Endodermal cell (in vitro differentiated cells): ENCODE results near the gene GLT6D1. TPM values are rescaled to one million over a fixed set of nuclear protein-coding genes. Genes with fewer than 3 reads are reported as not detected.

Experiments used
- DNase-seq: peaks from one replicate; pipeline ENCODE4 v3.0.0-alpha.2; 2017
- H3K27ac ChIP-seq: 2 replicates; pipeline ENCODE4 v1.5.1; 2013; ENCODE audit warnings: mild to moderate bottlenecking, low read depth, low read length, moderate library complexity
- H3K27me3 ChIP-seq: 2 replicates; pipeline ENCODE4 v1.6.1; 2013; ENCODE audit warnings: mild to moderate bottlenecking, low read length, moderate library complexity; ENCODE audit not compliant: insufficient read depth, control insufficient read depth, poor library complexity, severe bottlenecking
- H3K36me3 ChIP-seq: 2 replicates; pipeline ENCODE4 v1.7.0; 2013; ENCODE audit warnings: mild to moderate bottlenecking, low read length, moderate library complexity; ENCODE audit not compliant: control insufficient read depth, insufficient read depth
- H3K4me1 ChIP-seq: one replicate; pipeline ENCODE4 v1.7.0; 2013; ENCODE audit warnings: low read length; ENCODE audit not compliant: control insufficient read depth, insufficient read depth
- H3K4me3 ChIP-seq: 2 replicates; pipeline ENCODE4 v1.5.1; 2013; ENCODE audit warnings: mild to moderate bottlenecking, low read length, moderate library complexity
- H3K9ac ChIP-seq: 2 replicates; pipeline ENCODE4 v1.6.1; 2013; ENCODE audit warnings: mild to moderate bottlenecking, low read length, moderate library complexity; ENCODE audit not compliant: poor library complexity, severe bottlenecking; ENCODE audit errors: extremely low read depth
- H3K9me3 ChIP-seq: 2 replicates; pipeline ENCODE4 v1.6.1; 2013; ENCODE audit warnings: mild to moderate bottlenecking, low read length, moderate library complexity; ENCODE audit not compliant: control insufficient read depth
- H3K27ac Mint-ChIP-seq: 2 replicates; pipeline ENCODE4 v1.8.0; 2020; ENCODE audit warnings: mixed read lengths
- H3K27me3 Mint-ChIP-seq: 2 replicates; pipeline ENCODE4 v1.8.0; 2021; ENCODE audit warnings: mild to moderate bottlenecking, mixed read lengths; ENCODE audit not compliant: insufficient read depth
- H3K36me3 Mint-ChIP-seq: 2 replicates; pipeline ENCODE4 v1.8.0; 2020; ENCODE audit warnings: low read depth, mixed read lengths
- H3K4me1 Mint-ChIP-seq: 2 replicates; pipeline ENCODE4 v1.8.0; 2020; ENCODE audit warnings: mixed read lengths
- H3K4me3 Mint-ChIP-seq: 2 replicates; pipeline ENCODE4 v1.8.0; 2020; ENCODE audit warnings: mild to moderate bottlenecking, moderate library complexity, mixed read lengths
- H3K9me3 Mint-ChIP-seq: 2 replicates; pipeline ENCODE4 v1.8.0; 2020; ENCODE audit warnings: mild to moderate bottlenecking, mixed read lengths
- WGBS, 2 experiments: methylation state at CpG; one replicate each; pipeline versions ENCODE4 v1.1.5 to v1.1.7; 2013; ENCODE audit warnings: missing lambda C conversion rate in 2 of 2, mixed read lengths in 1 of 2; ENCODE audit not compliant: insufficient coverage in 1 of 2, insufficient read length in 1 of 2; 5-methylcytosine and 5-hydroxymethylcytosine counted together
- total RNA-seq, 2 donors: library from RNA; stranded (reverse); fragmentation: NEBNext Ultra II Directional in 1 of 2; extraction: Animal tissue kit (Norgen Biotek cat#: 25700) in 1 of 2; gene quantifications; 2 replicates in 1 of 2; 3 replicates in 1 of 2; pipeline ENCODE4 v1.2.1, GENCODE V29; 2021
- TF ChIP-seq, protein P1 (sequence below): fragments of 200-600 bp; sonication (generic); conservative IDR thresholded peaks from 2 replicates; pipeline ENCODE4 v1.5.0; 2021; ENCODE audit warnings: antibody characterized with exemption, mild to moderate bottlenecking

The GLT6D1 gene
- total RNA-seq, 2 donors from 2014 or later = 0.60 TPM; not detected in 1

DNA sequence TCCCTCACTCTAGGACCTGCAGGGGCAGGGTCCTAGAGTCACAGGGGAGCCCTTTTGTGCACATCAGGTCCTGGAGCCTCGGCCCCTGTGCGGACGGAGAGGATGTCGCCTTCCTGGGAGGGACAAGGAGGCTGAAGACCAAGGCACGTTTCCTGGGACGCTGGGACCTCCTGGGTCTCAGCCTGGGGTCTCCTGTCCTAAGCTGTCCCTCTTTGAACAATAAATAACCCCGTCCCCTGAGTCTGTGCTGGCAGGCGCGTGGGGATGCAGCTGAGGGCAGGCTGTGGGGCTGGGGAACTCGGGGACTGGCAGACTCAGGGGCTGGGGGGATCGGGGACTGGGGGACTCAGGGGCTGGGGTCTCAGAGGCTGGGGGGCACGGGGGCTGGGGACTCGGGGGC, 46.7 kb downstream of the GLT6D1 start:
- Mint-ChIP-seq H3K4me1 (no peaks in the 10 kb centered on the region), H3K9me3 (peaks cover 23% of the 10 kb centered on the region), H3K36me3 (no peaks in the 10 kb centered on the region), H3K4me3 (no peak overlapping the region), H3K27ac (no peak overlapping the region), H3K27me3 (no peaks in the 10 kb centered on the region)
- Histone ChIP-seq H3K9me3 (peaks cover 4% of the 10 kb centered on the region), H3K27me3 (no peaks in the 10 kb centered on the region), H3K9ac (no peak overlapping the region), H3K36me3 (no peaks in the 10 kb centered on the region), H3K27ac (no peak overlapping the region), H3K4me3 (no peak overlapping the region), H3K4me1 (no peaks in the 10 kb centered on the region)
- TF ChIP-seq, protein P1, sequence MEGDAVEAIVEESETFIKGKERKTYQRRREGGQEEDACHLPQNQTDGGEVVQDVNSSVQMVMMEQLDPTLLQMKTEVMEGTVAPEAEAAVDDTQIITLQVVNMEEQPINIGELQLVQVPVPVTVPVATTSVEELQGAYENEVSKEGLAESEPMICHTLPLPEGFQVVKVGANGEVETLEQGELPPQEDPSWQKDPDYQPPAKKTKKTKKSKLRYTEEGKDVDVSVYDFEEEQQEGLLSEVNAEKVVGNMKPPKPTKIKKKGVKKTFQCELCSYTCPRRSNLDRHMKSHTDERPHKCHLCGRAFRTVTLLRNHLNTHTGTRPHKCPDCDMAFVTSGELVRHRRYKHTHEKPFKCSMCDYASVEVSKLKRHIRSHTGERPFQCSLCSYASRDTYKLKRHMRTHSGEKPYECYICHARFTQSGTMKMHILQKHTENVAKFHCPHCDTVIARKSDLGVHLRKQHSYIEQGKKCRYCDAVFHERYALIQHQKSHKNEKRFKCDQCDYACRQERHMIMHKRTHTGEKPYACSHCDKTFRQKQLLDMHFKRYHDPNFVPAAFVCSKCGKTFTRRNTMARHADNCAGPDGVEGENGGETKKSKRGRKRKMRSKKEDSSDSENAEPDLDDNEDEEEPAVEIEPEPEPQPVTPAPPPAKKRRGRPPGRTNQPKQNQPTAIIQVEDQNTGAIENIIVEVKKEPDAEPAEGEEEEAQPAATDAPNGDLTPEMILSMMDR = no peak
- no peak for DNase-seq
- WGBS, 2 experiments = 85 to 93% methylated on average over 6 to 10 of the region's 13 CpGs

GRCh38 chr9:135592331-135592590, 47.1 kb downstream of the GLT6D1 start:
- Histone ChIP-seq H3K36me3 (no peaks in the 10 kb centered on the region), H3K9ac (no peak overlapping the region), H3K27ac (no peak overlapping the region), H3K4me1 (no peaks in the 10 kb centered on the region), H3K27me3 (no peaks in the 10 kb centered on the region), H3K9me3 (peaks cover 4% of the 10 kb centered on the region), H3K4me3 (no peak overlapping the region)
- Mint-ChIP-seq H3K4me3 (no peak overlapping the region), H3K27ac (no peak overlapping the region), H3K4me1 (no peaks in the 10 kb centered on the region), H3K9me3 (peaks cover 23% of the 10 kb centered on the region), H3K27me3 (no peaks in the 10 kb centered on the region), H3K36me3 (no peaks in the 10 kb centered on the region)
- WGBS, 2 experiments = 88% methylated on average over 5 of the region's 5 CpGs; no CpG with 5 or more reads in 1 of the 2 experiments
- DNase-seq = no peak
- TF ChIP-seq, protein P1 = no peak

DNA sequence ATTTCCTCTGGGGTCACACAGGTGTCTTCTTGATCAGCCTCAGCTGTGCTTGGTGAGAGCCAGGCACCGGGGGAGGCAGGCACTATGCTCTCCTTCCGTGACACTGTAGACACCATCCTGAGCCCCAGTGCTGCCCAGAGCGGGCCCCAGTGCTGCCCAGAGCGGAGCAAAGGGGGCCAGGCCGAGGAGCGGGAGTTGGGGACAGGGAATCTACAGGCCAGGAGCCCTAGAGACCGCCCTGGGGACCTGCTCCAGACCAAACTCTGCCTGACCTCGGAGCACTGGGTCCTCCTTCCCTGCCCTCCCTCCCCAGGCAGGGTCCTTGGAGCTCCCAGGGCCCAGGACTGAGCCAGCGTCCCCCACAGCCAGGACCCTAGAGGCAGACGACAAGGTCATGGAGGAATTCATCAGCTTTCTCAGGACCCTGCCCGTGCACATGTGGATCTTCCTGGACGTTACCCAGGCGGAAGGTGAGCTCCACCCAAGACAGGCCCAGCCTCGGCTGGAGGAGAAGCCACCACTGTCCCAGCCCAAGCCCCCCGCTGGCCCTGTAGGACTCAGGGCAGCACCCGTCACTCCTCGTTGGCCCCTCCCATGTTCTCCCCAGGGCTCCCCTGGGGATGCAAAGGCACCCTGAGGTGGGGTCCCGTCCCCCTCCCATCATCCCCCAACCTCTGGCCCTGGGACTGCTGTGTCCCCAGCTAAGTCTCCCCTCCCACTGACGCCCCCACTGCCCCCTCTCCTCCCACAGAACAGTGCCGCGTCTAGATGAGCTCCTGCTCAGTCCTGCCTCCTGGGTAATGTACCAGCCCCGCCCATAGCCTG, 47.6 kb downstream of the GLT6D1 start:
- Histone ChIP-seq H3K9me3 (peaks cover 4% of the 10 kb centered on the region), H3K4me3 (no peak overlapping the region), H3K4me1 (no peaks in the 10 kb centered on the region), H3K27me3 (no peaks in the 10 kb centered on the region), H3K27ac (no peak overlapping the region), H3K9ac (no peak overlapping the region), H3K36me3 (no peaks in the 10 kb centered on the region)
- DNase-seq = no peak
- Mint-ChIP-seq H3K4me1 (no peaks in the 10 kb centered on the region), H3K27me3 (no peaks in the 10 kb centered on the region), H3K4me3 (no peak overlapping the region), H3K27ac (no peak overlapping the region), H3K36me3 (no peaks in the 10 kb centered on the region), H3K9me3 (peaks cover 21% of the 10 kb centered on the region)
- TF ChIP-seq, protein P1 = no peak
- WGBS, 2 experiments = 91% methylated on average over 13 to 22 of the region's 22 CpGs
